ENCODE results near the gene IGFL1.
"Not testable (repeated sequence)": the region's sequence is repeated elsewhere in the genome, so short reads cannot be mapped to it uniquely, and the experiment has no call there.

Gene IGFL1

GRCh38 chr19:46269101-46269500 lies 39.6 kb downstream of the IGFL1 start:
- DNase-seq (ENCODE audit: low read depth in 2 of 2), result no peak

DNA sequence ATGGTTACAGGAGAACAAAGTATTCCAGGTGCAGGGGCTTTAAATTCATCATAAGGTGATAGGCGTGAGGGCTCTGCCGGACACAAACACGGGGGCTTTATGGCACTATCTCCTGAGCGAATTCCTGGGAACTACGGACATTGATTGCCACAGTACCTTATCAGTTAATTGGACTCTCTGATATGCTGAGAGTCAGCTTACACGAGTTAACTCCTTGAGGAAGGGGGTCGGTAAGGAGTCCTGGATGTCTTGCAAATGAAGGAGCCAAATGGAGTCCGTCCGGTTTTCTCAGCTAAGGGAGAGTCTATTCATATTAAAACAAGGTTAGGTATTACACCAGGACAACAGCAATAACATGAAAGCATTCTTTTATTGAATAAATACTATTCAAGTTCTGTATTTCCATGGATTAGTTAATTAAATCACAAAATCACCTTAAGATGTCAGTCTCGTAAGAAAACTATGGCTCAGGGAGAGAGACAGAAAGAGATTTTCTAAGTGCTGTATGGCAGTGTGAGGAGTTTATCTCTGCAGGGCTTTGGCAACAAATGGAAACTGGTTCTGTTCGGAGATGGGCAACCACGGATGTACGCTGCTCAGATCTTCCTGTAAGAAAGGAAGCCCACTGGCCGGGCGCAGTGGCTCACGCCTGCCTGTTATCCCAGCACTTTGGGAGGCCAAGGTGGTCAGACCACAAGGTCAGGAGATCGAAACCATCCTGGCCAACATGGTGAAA lies 41.1 kb downstream of the IGFL1 start:
- no peak for DNase-seq (ENCODE audit: low read depth in 2 of 2)

GRCh38 chr19:46271481-46272197 lies 42.1 kb downstream of the IGFL1 start:
- no peak for DNase-seq (ENCODE audit: low read depth in 2 of 2)

GRCh38 chr19:46273931-46274330 lies 44.4 kb downstream of the IGFL1 start:
- not testable (repeated sequence) for DNase-seq (ENCODE audit: low read depth in 2 of 2)

DNA sequence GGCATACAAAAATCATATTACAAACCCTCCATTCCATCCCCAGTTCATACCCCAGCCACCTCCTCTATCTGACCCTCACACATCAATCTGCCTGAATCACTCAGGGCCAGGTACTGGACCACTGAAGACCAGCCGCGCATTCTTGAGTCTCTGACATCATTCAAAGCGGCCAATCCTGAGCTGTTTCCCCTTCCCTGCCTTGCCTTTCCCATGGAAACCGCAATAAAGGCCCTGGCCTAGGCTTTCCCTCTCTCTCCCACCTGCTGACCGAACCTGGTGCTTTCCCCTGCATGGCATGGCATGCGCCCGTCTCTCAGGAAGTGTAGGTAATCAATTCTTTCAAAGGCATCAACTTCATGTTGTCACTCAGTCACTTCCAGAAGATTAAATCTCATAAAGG lies 49.6 kb downstream of the IGFL1 start:
- no peak for DNase-seq (ENCODE audit: low read depth in 2 of 2)
